Vein endothelial cell (primary cell): ENCODE results near the gene VPS35L. TPM values are rescaled to one million over a fixed set of nuclear protein-coding genes. Genes with fewer than 3 reads are reported as not detected.

ENCODE experiments used
- total RNA-seq: library from RNA; depleted of rRNA; stranded (reverse); fragments of >200 nt; gene quantifications from 2 replicates; pipeline ENCODE4 v1.2.3, GENCODE V29; 2012

The VPS35L gene, protein sequence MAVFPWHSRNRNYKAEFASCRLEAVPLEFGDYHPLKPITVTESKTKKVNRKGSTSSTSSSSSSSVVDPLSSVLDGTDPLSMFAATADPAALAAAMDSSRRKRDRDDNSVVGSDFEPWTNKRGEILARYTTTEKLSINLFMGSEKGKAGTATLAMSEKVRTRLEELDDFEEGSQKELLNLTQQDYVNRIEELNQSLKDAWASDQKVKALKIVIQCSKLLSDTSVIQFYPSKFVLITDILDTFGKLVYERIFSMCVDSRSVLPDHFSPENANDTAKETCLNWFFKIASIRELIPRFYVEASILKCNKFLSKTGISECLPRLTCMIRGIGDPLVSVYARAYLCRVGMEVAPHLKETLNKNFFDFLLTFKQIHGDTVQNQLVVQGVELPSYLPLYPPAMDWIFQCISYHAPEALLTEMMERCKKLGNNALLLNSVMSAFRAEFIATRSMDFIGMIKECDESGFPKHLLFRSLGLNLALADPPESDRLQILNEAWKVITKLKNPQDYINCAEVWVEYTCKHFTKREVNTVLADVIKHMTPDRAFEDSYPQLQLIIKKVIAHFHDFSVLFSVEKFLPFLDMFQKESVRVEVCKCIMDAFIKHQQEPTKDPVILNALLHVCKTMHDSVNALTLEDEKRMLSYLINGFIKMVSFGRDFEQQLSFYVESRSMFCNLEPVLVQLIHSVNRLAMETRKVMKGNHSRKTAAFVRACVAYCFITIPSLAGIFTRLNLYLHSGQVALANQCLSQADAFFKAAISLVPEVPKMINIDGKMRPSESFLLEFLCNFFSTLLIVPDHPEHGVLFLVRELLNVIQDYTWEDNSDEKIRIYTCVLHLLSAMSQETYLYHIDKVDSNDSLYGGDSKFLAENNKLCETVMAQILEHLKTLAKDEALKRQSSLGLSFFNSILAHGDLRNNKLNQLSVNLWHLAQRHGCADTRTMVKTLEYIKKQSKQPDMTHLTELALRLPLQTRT
- total RNA-seq, result 54.5 and 69.4 TPM in 2 replicates

DNA sequence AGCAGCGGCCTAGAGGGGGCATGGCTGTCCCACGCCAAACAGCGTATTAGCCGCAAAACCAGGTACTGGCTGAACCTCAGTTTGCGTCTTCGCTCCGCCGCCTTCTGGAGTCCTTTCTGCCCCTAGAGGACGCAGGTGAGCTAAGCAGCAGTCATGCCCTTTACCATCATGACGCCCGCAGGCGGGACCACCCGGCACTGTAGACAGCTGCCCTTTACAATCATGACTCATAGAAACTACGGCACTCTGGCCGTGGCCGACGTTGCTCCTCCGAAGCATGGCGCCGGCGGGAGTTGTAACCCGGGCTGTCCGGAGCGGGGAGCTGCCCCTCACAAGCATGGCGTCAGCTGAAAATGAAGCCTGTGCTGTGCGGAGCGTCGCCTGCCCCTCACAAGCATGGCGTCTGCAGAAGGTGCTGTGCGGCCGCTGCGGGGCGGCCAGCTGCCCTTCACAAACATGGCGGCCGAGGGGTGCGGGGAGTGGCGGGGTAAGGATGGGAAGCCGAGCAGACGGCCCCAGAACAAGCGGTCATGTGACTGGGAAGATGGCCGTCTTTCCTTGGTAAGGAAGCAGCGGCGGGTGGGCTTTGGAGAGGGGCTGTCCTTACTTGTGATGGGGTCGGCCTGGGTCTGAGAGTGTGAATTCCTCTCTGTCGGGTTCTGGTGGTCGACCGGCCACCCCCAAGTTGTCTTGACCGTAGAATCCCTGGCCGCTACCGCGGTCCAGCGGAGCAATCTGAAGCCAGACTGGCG is at the start of gene VPS35L:
VPS35L (plus strand) TSS at position 518 of the 752 bp plus-strand sequence; CDS start at position 545, 27 bp downstream.

DNA sequence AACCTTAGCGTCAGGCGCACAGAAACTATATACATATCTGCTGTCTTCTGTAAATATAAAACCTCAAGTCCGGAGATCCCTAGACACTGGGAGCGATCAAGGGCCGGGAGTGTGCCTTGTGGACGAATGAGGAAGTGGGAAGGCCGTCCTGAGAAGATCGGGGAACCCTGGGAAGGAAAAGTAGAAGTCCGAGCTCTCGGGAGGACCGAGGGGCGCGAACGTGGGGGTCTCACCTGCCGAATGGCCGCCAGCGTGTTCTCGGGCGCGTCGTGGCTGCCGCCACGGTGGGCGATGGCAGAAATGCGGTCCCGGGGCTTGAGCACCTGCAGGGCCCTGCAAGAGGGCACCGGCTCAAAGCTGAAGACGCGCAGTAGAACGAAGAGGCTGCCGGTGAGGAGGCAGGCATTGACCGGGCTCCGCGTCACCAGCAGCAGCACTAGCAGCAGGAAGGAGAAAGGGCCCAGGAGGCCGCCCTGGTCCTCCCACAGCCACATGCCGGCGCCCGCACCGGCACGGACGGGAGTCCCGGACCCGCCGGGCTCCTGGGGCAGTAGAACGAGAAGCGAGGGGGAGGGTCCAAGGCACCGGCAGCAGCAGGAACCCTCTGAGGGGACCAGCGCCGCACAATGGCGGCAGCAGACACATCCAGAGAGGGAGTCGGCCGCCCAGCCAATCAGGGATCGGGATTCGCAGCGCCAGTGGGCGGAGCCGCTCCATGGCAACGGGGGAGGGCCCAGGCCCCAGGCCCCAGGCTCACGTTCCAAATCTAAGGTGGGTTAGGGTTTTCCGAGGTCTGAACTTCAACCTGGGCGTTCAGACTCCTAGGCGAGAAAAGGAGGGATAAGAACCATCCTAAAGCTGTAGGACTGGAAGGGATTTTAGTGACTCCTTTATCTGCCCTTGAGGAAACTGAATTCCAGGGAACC is 33.8 kb upstream of the VPS35L start, which contains the start of gene GDE1:
GDE1 (minus strand) TSS at position 628 of the 926 bp plus-strand sequence; CDS start at position 494, 134 bp downstream.

DNA sequence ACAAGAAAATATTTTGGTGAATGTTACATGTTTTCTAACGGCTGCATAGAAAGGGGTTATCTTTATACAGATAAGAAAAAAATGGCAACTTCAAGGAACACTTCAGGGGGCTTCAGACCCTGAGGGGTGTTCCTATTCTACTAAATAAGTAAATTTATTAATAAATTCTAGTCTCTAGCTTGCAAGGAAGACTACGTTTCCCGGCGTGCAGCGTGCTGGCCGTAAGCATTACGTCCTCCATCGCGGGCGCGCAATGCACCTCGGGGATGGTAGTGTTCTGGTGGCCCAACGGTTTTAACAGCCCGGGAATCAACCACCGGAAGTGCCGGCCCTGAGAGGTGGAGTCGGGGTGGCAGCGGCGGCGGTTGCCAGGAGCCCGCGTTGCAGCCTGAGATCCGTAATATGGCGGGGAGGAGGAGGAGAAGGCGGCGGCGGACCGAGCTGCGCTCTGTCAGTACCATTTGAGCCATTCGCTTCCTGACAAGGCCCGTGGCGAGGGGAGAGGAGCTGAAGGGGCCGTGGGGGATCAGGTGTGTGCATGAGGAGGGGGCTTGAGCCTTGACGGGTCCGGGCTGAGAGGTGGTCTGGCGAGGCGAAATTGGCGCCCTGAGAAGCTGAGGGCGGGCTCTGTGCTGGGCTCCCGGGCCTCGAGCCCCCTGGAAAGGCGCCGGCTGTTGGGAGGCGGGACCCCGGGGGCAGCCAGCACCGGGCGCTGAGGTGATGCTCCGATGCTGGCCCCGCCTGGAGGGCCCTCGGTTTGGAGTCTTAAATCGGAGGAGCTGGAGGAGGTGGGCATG is 31.7 kb upstream of the VPS35L start, which contains the start of gene CCP110:
CCP110 (plus strand) TSS at position 384 of the 797 bp plus-strand sequence. CDS start 3,940 bp downstream, outside the sequence.

DNA sequence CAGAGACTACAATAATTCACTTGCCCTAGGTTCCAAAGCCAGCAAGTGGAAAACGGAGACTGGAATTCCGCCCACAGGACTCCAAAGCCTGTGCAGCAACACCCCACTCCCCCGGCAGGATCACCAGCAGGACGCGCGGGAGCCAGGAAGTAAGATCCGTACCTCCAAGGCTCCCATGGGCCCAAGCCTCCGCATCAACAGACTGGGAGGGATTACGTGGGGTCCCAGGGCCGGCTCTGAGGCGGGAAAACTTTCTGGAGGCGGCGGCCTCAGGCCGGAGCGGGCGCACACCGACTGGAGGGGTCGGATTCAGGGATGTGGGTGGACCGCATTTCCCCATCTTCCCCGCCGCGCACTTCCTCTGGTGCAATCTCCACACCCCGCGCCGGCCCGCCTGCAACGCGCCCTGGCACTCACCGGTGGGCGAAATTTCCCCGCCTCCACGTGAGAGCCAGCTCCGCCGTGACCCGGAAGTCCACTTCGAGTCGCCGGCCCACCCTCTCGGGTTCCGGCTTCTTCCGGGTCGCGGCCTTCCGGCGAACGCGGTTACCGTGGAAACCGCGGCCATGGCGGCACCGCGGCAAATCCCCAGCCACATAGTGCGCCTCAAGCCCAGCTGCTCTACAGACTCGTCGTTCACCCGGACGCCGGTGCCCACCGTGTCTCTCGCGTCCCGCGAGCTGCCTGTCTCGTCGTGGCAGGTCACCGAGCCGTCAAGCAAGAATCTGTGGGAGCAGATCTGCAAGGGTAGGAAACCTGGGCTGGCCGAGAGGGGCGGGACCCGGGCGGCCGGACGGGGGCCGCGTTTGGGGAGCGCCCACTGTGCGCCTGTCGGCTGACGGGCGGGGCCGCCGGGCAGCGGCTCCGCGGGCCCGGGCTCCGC is 162.5 kb downstream of the VPS35L start, which contains the start of the genes IQCK and KNOP1:
IQCK (plus strand) TSS at position 531 of the 883 bp plus-strand sequence; CDS start at position 567, 36 bp downstream.
KNOP1 (minus strand) TSS at position 487 of the 883 bp plus-strand sequence. CDS start 3,192 bp downstream, outside the sequence.

Other genes starting within 250 kb of the VPS35L start
- not detected in 2 replicates for gene TMC5, start 137.8 kb upstream of the VPS35L start, total RNA-seq
- 53.9 and 54.5 TPM in 2 replicates for gene GDE1, start 33.6 kb upstream of the VPS35L start, total RNA-seq
- 8.2 and 17.4 TPM in 2 replicates for gene CCP110, start 31.8 kb upstream of the VPS35L start, total RNA-seq
- gene KNOP1, start 162.5 kb downstream of the VPS35L start, total RNA-seq, result 16.0 and 18.0 TPM in 2 replicates
- 15.7 and 16.0 TPM in 2 replicates for gene IQCK, start 162.6 kb downstream of the VPS35L start, total RNA-seq